Stimulated activated CD4-positive, alpha-beta T cell treated with anti-CD3 and anti-CD28 coated beads, Interleukin-1b, Interleukin-23, amount 100 ng/mL, for 4 hours (primary cell): Measurements from ENCODE around the gene AP3S2.
"Not testable (repeated sequence)": the region's sequence is repeated elsewhere in the genome, so short reads cannot be mapped to it uniquely, and the experiment has no call there.

Experiments
- DNase-seq, 2 donors: peaks; one replicate each; pipeline ENCODE4 v3.0.0-alpha.2; 2020; ENCODE audit warnings: low read depth in 2 of 2

Gene AP3S2

GRCh38 chr15:89834465-89835175 is 59.2 kb downstream of the AP3S2 start:
- DNase-seq, result not testable (repeated sequence)

GRCh38 chr15:89833966-89834365 is 59.8 kb downstream of the AP3S2 start:
- DNase-seq, result no peak

- no peak for DNase-seq
Observed at GRCh38 chr15:89830639-89831038, 63.2 kb downstream of the AP3S2 start.

DNA sequence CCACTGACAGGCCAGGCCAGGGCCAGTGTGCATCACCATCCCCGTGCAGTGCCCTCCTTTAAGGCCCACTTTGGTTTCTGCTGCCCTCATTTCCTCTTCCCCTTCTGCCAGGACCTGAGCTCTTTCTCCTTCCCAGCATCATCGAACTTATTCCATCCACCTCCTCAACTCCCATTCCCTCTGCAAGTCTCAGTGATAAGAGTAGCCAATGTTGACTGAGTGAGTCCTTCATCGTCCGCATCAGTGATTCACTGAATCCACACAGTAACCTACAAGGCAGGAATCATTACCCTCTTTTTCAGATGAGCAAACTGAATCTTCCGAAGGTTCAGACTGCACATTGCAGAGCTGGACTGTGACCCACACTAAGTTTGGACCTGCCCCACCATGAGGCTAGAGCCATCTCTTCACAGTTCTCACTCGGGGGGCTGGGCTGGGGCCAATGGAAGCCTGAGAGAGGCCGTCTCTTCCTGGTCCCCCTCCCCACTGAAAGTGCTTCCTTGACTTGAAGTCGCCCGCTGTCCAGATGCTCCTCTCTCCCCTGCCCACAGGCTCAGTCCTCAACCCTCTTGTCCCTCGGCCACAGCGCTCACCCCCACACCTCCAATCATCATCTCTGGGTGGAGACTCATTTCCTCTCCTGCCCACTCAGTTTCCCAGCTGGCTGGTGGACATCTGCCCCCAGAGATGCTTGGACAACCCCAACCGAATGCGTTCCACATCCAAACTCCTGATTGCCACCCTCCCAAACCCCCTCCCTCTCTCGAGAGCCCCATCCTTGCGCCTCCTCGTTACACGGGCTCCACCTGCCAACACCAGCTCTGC is 64.0 kb downstream of the AP3S2 start:
- no peak for DNase-seq

- DNase-seq, result no peak
Observed at GRCh38 chr15:89829161-89829560, 64.6 kb downstream of the AP3S2 start.

GRCh38 chr15:89828281-89829145 is 65.3 kb downstream of the AP3S2 start:
- no peak for DNase-seq

- no peak for DNase-seq
Observed at GRCh38 chr15:89827829-89828228, 66.0 kb downstream of the AP3S2 start.

DNA sequence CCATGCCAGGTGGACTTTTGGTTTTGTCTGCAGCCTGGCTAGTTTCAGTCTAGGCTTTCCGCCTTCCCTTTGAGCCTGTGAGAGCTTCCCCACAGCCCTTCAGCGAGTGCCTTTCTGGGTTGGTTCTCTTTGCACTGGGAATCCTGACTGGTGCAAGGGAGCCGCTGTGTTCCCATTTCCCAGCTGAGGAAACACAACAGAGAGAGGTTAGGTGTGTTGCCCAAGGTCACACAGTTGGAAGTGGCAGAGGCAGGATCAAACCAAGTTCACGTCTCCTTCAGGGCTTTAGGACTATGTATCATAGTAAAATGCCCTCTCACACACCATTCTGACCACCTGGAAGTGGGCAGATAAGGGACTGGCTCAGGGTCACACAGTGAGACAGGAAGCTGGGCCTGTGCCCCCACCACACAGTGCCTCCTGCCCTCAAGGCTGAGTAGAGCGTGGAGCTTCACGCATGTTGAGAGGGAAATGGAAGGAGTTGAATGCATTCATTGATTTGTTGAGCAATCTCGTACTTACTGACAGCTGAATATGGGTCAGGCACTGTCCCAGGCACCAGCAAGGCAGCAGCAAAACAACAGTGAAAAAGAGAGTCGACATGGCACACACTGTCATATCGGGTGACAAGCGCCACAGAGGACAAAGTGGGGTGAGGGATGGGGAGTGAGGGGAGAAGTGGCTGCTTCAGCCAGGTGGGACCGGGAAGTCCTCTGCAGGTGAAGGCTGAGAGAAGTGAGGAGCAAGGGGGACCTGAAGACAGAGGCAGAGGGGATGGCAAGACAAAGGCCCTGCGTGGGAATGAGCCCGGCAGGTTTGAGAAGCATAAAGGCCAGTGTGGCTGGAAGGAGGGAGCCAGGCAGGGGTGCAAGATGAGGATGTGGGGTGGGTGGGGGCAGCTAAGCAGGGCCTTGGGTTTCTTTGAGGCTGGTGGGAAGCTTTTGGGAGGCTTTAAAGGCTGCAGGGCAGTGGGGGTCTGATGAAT is 66.8 kb downstream of the AP3S2 start:
- no peak for DNase-seq

GRCh38 chr15:89825271-89825940 is 68.4 kb downstream of the AP3S2 start:
- DNase-seq, result no peak

- no peak for DNase-seq
Observed at GRCh38 chr15:89824607-89824867, 69.3 kb downstream of the AP3S2 start.

DNA sequence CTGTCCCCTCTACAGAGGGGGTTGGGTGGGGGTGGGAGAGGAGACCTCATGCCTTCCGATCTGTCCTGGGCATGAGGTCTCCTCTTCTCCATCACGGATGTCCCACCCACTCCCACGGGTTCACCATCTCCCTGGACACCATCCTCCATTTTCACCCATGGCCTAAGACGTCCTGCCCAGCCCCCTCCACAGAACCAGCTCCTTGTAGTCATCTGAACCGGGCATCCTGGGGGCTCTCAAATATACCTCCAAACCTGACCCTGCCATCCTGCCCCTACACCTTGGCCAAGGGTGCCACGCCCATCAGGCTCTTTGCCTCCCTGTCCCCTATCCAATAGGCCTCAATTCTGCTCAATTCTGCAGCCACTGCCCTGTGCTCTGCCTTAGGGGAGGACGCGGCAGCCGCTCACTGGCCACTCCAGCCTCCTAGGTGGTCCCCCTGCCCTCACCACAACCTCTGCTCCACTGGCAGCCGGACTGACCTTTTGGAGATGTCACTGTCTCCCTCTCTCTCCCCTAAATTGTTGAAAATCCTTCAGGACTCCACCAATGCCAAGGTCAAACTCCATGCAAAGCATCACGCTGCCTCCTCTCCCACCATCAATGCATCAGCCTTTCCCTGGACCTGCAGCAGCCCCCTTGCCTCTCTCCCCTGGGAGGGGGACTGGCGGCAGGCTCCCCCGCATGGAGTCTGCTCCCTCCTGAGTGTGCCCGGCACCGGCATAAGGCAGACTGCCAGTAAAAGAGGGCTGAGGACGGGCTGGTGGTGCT is 69.8 kb downstream of the AP3S2 start:
- DNase-seq, result no peak

DNA sequence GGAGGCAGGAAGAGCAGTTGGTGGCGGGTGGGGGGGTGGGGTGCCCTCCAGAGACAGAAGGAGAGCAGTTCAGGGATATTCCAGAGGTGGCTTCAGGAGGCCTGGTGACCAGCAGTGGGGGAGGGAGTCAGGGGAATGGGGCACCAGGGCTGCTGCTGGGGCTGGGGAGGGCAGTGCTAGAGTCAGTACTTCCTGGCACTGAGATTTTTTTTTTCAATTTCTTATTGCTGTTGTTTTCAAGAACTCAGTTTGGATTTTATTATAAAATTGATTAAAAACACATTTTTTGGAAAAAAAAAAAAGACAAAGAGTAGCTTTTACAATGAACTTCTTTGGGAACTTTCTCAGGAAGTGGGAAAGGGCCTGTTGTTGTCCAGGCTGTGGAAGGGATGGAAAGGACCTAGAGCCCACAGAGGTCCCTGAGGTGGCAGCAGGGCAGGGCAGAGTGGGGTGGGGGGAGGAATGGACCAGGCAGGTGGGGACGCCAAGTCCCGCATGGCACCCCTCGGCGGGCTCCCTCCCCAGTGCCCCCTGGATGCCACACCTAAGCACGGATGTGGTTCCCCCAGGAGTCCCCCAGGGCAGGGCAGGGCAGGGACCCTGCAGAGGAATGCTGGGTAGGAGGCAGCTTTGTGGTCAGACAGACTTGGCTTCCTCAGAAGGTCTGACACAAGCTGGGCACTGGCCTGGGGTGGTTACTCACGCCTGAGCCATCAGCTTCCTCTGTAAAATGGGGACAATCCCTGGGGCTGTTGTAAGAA is 70.7 kb downstream of the AP3S2 start:
- no peak for DNase-seq

DNA sequence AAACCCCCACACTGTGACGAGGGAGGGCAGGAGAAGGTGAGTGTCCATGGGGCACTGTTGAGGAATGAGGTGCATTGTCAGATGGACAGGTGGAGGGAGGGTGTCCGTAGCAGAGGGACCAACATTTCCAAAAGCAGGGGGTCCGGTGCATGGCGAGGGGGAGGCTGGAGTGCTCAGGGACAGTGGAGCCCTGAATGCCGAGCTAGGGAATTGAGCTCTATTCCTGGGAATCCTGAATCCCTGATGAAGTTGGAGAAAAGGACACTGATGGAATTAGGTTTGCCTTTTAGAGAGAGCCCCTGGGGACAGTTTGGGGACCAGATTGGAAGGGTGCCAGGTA is 71.2 kb downstream of the AP3S2 start:
- DNase-seq, result no peak

DNA sequence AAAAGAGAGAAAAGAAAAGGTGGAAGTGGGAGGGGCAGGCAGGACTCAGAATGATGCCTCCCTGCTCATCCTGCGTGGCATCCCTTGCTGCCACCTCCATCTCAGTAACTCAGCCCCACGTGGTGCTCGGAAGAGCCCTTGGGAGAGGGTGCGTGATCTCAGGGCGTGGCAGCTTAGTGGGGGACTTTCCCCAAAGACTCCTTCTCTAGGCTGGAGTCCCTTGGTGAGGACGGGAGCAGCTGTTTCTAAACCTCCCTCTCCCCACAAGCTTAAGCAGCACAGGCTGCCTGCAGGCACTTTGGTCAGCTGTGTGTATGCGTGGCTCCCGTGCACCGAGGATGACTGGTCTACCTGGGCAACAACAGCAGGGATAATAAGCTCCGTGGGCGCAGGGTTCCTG is 71.8 kb downstream of the AP3S2 start:
- DNase-seq, result no peak

GRCh38 chr15:89820666-89821611 is 72.9 kb downstream of the AP3S2 start:
- DNase-seq, result no peak

GRCh38 chr15:89818287-89818686 is 75.5 kb downstream of the AP3S2 start:
- no peak for DNase-seq

DNA sequence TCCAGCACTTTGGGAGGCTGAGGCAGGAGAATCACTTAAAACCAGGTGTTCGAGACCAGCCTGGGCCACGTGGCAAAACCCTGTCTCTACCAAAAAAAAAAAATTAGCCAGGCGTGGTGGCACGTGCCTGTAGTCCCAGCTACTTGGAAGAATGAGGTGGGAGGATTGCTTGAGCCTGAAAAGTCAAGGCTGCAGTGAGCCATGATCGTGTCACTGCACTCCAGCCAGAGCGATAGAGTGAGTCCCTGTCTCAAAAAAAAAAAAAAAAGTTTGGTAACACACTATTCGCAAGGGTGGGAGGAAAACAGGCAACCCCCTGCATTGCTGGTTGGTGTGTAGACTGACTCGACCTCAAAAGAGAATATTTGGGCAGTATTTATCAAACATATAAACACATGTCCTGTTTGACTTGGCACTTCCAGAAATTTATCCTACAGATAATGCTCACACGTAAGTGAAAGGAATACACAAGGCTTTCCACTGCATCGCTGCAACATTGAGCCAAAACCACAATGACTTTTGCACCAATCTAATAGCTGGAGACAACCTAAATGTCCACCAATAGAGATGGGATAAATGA is 76.0 kb downstream of the AP3S2 start:
- DNase-seq, result no peak

- no peak for DNase-seq
Observed at GRCh38 chr15:89815769-89816168, 78.0 kb downstream of the AP3S2 start.
